ENCODE results near the gene CEND1.

DNA sequence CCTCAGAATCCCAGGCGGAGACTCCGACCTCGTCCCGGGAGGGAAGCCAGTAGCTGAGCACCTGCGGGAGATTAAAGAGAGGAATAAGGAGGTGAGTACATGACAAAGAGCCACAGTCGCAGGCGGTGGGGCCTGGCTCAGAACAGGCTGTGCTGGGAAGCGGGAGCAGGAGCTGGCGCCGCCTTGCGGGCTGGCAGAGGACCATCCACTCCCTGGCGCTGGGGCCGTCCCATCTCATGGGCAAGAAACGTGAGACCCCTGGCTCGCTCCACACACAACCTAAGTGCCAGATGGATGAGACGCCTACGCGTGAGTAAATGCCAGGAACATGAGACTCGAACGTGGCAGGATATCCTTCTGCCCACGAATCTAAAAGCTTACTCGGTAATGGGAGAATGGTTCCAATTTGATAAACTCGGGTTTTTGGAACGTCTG is 6.3 kb downstream of the CEND1 start:
- TF ChIP-seq EZH2 (IDR thresholded peaks at IDR 0.05; ENCODE audit: borderline replicate concordance, low read depth, low read length, severe bottlenecking): no peak
- TF ChIP-seq, protein P1, sequence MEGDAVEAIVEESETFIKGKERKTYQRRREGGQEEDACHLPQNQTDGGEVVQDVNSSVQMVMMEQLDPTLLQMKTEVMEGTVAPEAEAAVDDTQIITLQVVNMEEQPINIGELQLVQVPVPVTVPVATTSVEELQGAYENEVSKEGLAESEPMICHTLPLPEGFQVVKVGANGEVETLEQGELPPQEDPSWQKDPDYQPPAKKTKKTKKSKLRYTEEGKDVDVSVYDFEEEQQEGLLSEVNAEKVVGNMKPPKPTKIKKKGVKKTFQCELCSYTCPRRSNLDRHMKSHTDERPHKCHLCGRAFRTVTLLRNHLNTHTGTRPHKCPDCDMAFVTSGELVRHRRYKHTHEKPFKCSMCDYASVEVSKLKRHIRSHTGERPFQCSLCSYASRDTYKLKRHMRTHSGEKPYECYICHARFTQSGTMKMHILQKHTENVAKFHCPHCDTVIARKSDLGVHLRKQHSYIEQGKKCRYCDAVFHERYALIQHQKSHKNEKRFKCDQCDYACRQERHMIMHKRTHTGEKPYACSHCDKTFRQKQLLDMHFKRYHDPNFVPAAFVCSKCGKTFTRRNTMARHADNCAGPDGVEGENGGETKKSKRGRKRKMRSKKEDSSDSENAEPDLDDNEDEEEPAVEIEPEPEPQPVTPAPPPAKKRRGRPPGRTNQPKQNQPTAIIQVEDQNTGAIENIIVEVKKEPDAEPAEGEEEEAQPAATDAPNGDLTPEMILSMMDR (IDR thresholded peaks at IDR 0.05; ENCODE audit: borderline replicate concordance, extremely low read depth, low read length, poor library complexity, severe bottlenecking): no peak

Data from DND-41 (cell line).